RWPE1 (cell line): ENCODE data around the gene SLC25A1.

Experiments used
- CTCF ChIA-PET: fragments of 350-600 bp; sonication (Branson Sonifier 250); formaldehyde crosslinking; extraction: SDS; loops from one replicate; lab custom pipeline; 2021; lab: Yijun Ruan, JAX
- POLR2A ChIA-PET: fragments of 400-600 bp; formaldehyde crosslinking; extraction: SDS; loops from one replicate; lab custom pipeline; 2020; ENCODE audit warnings: antibody characterized with exemption; ENCODE audit not compliant: low non-redundant PET; lab: Yijun Ruan, JAX
- DNase-seq: peaks from one replicate; pipeline ENCODE4 v3.0.0; 2012; ENCODE audit warnings: low spot score
- H3K27ac ChIP-seq: fragments of 450-650 bp; 2 replicates; pipeline ENCODE4 v1.5.1; 2017
- CTCF ChIP-seq: fragments of 450-650 bp; conservative IDR thresholded peaks from 2 replicates; pipeline ENCODE4 v1.5.1; 2017; ENCODE audit warnings: low read depth, mild to moderate bottlenecking

Gene SLC25A1

GRCh38 chr22:19215360-19215759, 36.8 kb upstream of the SLC25A1 start:
- CTCF ChIA-PET = no interaction called here
- H3K27ac ChIP-seq = no peak overlapping the region
- no peak for DNase-seq
- TF ChIP-seq CTCF = no peak
- POLR2A ChIA-PET = no interaction called here

- POLR2A ChIA-PET = no interaction called here
- TF ChIP-seq CTCF = no peak
- no peak overlapping the region for H3K27ac ChIP-seq
- CTCF ChIA-PET = interaction anchor here (0.6 kb wide), 1 partner anchor 9 kb away, joined by 5 read pairs; no protein-coding TSS in a partner anchor
- DNase-seq = no peak
Measured at GRCh38 chr22:19214078-19214473, 35.5 kb upstream of the SLC25A1 start.

- no peak overlapping the region for H3K27ac ChIP-seq
- no peak for DNase-seq
- ChIA-PET POLR2A (no interaction called here), CTCF (interaction anchor here (0.6 kb wide), 1 partner anchor 8 kb away, joined by 5 read pairs; no protein-coding TSS in a partner anchor)
- TF ChIP-seq CTCF = no peak
Measured at GRCh38 chr22:19213442-19214077, 35.0 kb upstream of the SLC25A1 start.

- POLR2A ChIA-PET = no interaction called here
- no peak overlapping the region for H3K27ac ChIP-seq
- TF ChIP-seq CTCF = no peak
- CTCF ChIA-PET = no interaction called here
- no peak for DNase-seq
Measured at GRCh38 chr22:19213001-19213400, 34.5 kb upstream of the SLC25A1 start.

GRCh38 chr22:19212302-19212870, 33.9 kb upstream of the SLC25A1 start:
- CTCF ChIA-PET = no interaction called here
- POLR2A ChIA-PET = no interaction called here
- DNase-seq = no peak
- no peak overlapping the region for H3K27ac ChIP-seq
- no peak for TF ChIP-seq CTCF

- DNase-seq = no peak
- POLR2A ChIA-PET = no interaction called here
- CTCF ChIA-PET = no interaction called here
- no peak for TF ChIP-seq CTCF
- no peak overlapping the region for H3K27ac ChIP-seq
Measured at GRCh38 chr22:19210188-19210587, 31.7 kb upstream of the SLC25A1 start.
